SHP77 (cell line): ENCODE measurements around the gene OBSCN.

Source experiments
- DNase-seq, 2 experiments: peaks; one replicate each; lab custom pipeline; 2025; lab: John Stamatoyannopoulos, UW

OBSCN gene

DNA sequence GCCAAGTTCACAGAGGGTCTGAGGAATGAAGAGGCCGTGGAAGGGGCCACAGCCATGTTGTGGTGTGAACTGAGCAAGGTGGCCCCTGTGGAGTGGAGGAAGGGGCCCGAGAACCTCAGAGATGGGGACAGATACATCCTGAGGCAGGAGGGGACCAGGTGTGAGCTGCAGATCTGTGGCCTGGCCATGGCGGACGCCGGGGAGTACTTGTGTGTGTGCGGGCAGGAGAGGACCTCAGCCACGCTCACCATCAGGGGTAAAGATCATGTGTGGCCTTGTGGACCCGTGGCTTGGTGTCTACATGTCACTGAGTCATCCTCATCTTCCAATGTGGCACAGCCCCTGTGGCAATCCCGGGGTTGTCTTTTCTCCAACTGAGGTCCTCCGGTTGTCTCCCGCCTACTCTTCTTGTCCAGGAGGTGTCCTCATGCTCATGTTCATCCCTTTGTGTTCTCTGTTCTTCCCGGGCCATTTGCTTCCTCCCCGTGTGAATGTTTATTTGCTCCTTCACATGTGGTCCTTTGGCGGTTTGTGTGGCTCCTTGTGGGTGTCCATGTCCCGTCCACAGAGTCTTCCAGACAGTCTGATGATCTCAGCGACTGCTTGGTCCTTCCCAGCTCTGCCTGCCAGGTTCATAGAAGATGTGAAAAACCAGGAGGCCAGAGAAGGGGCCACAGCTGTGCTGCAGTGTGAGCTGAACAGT, 84.2 kb downstream of the OBSCN start:
- no peak for DNase-seq

DNA sequence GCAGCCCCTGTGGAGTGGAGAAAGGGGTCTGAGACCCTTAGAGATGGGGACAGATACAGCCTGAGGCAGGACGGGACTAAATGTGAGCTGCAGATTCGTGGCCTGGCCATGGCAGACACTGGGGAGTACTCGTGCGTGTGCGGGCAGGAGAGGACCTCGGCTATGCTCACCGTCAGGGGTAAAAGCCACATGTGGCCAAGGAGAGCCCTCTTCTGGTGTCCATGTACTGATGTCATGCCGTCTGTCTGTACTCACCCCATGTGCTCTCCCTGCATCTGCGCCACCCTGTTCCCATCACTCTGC, 84.7 kb downstream of the OBSCN start:
- no peak for DNase-seq

DNA sequence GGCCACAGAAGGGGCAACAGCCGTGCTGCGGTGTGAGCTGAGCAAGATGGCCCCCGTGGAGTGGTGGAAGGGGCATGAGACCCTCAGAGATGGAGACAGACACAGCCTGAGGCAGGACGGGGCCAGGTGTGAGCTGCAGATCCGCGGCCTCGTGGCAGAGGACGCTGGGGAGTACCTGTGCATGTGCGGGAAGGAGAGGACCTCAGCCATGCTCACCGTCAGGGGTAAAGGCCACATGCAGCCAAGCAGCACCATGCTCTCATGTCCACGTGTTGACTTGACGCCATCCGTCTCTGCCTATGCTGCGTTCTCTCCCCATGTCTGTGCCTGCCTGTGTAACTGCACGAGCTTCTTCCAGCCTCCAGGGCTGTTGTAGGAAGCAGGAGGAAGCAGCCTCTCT, 85.5 kb downstream of the OBSCN start:
- no peak for DNase-seq

DNA sequence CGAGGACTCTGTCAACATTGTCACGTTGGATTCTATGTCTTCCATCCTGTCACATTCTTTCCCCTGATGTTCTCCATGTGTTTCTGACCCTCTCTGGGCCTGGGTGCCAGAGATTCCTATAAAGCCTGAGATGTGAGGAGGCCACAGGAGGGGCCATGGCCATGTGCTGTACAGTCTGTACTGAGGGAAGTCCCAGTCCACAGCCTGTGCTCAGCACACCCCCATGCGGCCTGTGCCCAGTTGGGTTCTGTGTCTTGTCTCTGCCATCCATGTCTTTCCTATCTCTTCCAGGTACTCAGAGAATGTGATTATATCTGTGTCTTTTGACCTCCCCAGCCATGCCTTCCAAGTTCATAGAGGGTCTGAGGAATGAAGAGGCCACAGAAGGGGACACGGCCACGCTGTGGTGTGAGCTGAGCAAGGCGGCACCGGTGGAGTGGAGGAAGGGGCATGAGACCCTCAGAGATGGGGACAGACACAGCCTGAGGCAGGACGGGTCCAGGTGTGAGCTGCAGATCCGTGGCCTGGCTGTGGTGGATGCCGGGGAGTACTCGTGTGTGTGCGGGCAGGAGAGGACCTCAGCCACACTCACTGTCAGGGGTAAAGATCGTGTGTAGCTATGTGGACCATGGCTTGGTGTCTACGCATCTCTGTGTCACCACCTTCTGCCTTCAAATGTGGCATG, 86.1 kb downstream of the OBSCN start:
- DNase-seq, result no peak

DNA sequence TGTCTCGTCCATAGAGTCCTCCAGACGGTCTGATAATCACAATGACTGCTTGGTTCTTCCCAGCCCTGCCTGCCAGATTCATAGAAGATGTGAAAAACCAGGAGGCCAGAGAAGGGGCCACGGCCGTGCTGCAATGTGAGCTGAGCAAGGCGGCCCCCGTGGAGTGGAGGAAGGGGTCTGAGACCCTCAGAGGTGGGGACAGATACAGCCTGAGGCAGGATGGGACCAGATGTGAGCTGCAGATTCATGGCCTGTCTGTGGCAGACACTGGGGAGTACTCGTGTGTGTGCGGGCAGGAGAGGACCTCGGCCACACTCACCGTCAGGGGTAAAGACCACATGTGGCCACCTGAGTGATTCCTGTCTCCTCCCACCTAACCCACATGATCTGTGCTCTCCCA, 86.9 kb downstream of the OBSCN start:
- no peak for DNase-seq

DNA sequence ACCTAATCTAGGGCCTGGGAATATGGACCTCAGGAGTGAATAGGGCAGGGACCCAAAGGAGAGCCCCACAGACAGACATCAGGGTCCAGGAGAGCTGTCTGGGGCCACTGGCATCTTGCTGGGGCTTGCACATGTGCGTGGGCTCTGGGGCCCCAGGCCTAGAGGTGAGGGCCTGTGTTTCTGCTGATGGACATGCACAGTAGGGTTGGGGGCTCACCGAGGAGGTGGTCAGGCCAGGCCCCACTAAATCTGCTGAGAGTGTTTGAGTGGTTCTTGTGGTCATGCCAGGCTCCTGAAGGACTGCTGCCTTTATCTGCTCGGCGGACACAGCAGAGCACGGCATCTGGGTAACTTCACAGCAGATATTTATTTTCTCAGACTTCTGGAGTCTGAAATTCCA, 87.4 kb downstream of the OBSCN start:
- DNase-seq, result no peak

DNA sequence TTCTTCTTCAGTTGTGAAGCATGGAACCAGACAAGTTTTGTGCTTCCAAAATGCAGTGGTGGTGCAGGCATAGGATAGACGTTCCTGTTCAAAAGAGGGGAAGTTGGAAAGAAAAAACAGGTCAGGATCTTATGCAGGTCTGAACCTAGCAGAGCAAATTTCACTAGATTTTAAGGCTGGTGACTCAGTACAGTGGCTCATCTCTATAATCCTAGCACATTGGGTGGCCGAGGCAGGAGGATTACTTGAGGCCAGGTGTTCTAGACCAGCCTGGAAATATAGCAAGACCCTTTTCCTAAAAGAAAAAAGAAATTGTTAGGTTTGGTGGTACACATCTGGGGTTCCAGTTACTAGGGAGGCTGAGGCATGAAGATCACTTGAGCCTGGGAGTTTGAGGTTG, 88.1 kb downstream of the OBSCN start:
- DNase-seq, result no peak

DNA sequence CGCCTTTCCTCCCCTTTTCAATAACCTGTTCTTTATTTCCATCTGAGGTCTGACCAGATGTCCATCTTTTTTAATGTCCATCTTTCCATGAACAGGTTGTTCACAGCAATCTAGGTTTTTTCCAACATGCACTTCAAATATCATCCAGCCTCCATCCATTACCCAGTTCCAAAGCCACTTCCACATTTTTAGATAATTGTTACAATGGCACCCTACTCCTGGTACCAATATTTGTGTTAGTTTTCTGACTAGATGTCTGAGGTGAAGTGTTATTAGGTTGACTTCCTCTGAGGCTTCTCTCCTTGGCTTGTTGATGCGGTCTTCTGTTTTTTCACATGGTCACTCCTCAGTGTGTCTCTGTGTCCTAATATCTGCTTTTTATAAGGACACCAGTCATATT, 89.4 kb downstream of the OBSCN start:
- no peak for DNase-seq

DNA sequence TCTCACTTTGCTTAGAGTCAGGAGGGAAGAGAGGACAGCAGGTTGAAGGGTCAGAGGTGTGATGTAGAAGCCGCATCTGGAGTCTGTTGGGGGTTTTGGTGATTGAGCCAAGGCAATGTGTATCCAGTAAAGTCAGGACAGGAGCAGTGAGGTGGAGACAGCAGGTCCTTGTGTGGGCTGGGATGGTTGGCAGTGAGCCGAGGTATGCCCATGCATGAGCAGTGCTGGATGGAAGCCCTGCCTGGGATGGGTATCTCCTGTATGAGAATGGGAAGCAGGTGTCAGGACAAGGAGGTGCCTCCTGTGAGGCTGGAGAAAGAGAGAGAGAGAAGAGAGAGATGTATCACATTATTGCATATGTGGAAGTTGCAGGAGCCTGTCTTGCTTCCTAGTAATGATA, 90.0 kb downstream of the OBSCN start:
- DNase-seq, result no peak

DNA sequence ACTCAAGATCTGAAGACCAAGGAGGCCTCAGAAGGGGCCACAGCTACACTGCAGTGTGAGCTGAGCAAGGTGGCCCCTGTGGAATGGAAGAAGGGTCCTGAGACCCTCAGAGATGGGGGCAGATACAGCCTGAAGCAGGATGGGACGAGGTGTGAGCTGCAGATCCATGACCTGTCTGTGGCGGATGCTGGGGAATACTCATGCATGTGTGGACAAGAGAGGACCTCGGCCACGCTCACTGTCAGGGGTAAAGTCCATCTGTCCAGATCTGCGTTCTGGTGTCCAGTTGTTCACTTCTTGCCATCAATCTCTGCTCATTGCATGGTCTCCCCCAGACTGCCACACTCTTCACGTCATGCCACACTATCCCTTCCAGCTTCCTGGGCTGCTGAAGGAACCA, 90.6 kb downstream of the OBSCN start:
- DNase-seq, result no peak

DNA sequence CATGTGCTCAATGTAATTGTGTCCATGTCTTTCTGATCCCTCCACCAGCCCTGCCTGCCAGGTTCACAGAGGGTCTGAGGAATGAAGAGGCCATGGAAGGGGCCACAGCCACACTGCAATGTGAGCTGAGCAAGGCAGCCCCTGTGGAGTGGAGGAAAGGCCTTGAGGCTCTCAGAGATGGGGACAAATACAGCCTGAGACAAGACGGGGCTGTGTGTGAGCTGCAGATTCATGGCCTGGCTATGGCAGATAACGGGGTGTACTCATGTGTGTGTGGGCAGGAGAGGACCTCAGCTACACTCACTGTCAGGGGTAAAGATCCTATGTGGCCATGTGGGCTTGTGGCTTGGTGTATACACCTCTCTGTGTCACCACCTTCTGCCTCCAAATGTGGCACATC, 91.4 kb downstream of the OBSCN start:
- DNase-seq, result no peak

DNA sequence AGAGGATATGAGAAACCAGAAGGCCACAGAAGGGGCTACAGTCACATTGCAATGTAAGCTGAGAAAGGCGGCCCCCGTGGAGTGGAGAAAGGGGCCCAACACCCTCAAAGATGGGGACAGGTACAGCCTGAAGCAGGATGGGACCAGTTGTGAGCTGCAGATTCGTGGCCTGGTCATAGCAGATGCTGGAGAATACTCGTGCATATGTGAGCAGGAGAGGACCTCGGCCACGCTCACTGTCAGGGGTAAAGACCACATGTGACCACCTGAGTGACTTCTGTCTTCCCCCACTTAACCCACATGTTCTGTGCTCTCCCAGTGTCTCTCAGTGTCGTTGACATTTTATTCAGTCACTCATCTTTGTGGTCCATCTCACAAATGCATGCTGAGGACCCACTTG, 92.1 kb downstream of the OBSCN start:
- DNase-seq, result no peak

DNA sequence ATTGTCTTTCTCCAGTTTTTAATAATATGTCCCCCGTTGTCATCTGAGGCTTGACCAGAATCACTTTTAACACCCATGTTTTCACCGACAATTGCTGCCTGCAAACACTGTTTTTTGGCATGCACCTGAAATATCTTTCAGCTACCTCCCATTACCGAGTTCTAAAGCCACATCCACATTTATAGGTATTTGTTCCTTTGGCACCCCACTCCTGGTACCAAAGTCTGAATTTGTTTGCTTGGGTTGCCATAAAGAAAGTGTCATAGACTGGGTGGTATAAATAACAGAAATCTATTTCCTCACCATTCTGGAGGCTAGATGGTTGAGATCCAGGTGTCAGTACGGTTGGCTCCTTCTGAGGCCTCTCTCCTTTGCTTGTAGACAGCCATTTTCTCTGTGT, 94.2 kb downstream of the OBSCN start:
- DNase-seq, result no peak

DNA sequence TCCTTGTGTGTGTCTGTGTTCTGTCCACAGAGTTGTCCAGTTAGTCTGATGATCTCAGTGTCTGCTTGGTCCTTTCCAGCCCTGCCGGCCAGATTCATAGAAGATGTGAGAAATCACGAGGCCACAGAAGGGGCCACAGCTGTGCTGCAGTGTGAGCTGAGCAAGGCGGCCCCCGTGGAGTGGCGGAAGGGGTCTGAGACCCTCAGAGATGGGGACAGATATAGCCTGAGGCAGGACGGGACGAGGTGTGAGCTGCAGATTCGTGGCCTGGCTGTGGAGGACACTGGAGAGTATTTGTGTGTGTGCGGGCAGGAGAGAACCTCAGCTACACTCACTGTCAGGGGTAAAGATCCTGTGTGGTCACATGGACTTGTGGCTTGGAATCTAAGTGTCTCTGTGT, 95.8 kb downstream of the OBSCN start:
- DNase-seq, result no peak

DNA sequence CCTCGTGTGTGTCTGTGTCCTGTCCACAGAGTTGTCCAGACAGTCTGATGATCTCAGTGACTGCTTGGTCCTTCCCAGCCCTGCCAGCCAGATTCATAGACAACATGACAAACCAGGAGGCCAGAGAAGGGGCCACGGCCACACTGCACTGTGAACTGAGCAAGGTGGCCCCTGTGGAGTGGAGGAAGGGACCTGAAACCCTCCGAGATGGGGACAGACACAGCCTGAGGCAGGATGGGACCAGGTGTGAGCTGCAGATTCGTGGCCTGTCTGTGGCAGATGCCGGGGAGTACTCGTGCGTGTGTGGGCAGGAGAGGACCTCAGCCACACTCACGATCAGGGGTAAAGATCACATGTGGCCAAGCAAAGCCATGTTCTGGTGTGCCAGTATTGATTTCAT, 96.4 kb downstream of the OBSCN start:
- DNase-seq, result no peak

DNA sequence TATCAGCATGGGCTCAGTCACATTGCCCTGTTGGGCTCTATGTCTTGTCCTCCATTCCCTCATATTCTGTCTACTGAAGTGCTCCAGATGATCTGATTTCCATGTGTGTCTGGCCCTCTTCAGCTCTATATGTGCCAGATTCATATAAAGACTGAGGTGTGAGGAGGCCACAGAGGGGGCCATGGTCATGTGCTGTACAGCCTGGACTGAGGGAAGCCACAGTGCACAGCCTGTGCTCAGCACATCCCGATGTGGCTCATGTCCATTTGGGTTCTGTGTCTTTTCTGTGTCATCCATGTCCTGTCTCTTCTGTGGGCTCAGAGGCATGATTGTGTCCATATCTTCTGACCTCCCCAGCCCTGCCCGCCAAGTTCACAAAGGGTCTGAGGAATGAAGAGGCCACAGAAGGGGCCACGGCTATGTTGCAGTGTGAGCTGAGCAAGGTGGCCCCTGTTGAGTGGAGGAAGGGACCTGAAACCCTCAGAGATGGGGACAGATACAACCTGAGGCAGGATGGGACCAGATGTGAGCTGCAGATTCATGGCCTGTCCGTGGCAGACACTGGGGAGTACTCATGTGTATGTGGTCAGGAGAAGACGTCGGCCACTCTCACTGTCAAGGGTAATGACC, 97.0 kb downstream of the OBSCN start:
- no peak for DNase-seq

DNA sequence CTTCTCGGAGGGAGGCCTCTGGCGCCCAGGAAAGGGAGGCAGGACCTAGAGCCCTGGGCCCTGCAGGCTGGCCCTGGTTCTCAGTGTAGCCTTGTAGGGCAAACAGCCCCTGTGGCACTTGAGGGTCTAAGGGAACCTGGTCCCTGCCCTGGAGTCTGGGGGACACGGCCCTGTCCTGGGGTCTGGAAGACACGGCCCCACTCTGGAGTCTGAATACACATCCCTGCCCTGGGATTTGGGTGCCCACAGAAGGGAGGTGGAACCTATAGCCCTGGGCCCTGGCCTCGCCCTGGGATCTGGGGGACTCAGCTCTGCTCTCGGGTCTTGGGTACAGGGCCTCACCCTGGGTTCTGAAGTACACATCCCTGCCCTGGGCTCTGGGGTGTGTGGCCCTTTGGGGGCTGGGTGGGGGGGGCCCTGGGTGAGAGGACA, 97.9 kb downstream of the OBSCN start:
- DNase-seq, result no peak

DNA sequence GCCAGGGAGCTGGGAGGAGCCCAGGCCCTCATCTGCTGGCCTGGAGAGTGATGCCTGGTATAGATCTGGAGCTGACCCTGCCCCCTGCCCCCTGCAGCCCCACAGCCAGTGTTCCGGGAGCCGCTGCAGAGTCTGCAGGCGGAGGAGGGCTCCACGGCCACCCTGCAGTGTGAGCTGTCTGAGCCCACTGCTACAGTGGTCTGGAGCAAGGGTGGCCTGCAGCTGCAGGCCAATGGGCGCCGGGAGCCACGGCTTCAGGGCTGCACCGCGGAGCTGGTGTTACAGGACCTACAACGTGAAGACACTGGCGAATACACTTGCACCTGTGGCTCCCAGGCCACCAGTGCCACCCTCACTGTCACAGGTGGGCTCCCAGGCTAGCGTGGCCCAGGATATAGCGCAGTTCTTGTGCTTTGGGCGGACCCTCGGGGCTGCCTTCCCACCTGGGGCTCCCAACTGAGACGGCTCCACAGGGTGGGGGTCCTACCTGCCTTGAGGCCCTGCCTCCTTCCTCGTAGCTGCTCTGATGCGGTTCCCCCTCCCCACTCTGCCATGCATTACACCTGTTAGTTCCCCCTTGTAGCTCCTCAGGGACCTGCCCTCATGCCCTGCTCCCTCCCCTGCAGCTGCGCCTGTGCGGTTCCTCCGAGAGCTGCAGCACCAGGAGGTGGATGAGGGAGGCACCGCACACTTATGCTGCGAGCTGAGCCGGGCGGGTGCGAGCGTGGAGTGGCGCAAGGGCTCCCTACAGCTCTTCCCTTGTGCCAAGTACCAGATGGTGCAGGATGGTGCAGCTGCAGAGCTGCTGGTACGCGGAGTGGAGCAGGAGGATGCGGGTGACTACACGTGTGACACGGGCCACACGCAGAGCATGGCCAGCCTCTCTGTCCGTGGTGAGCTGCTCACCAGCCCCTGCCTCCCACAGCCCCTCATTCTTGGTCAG, 98.7 kb downstream of the OBSCN start:
- no peak for DNase-seq

DNA sequence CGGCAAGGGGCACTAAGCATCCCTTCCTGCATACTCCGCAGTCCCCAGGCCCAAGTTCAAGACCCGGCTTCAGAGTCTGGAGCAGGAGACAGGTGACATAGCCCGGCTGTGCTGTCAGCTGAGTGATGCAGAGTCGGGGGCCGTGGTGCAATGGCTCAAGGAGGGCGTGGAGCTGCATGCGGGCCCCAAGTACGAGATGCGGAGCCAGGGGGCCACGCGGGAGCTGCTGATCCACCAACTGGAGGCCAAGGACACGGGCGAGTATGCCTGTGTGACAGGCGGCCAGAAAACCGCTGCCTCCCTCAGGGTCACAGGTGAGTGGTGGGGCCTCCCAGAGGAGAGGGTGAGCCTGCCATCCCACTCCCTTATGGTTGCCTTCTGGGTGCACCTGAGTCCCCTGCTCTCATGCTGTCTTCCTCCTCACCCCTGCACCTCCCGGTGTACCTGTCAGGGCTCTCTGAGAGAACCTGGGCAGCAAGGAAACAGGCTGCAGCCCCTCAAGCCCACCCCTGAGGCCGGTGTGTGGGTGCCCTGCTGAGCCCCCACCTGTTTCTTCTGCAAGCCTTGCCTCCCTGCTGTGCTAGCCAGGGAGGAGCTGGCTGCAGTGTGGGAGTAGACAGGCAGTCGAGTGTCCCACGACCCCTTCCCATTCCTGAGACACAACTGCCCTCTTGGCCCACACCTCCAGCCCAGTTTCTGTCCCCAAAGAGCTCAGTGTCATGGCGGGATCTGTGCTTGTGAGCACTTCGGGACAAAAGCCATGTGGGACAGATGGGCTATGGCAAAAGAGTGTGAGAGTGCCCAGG, 99.6 kb downstream of the OBSCN start:
- DNase-seq, result no peak

DNA sequence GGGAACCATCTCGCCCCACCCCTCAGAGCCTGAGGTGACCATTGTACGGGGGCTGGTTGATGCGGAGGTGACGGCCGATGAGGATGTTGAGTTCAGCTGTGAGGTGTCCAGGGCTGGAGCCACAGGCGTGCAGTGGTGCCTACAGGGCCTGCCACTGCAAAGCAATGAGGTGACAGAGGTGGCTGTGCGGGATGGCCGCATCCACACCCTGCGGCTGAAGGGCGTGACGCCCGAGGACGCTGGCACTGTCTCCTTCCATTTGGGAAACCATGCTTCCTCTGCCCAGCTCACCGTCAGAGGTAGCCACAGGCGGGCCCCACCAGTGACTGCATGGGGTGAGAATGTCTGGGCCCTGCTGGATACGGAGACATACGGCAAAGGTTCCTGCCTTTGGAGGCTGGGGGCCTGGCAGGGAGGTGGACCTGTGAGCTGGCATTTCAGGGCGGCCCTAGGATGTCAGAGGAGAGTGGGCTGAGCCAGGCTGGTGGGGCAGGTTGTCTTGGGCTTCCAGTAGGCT, 100.3 kb downstream of the OBSCN start:
- DNase-seq, result no peak

DNA sequence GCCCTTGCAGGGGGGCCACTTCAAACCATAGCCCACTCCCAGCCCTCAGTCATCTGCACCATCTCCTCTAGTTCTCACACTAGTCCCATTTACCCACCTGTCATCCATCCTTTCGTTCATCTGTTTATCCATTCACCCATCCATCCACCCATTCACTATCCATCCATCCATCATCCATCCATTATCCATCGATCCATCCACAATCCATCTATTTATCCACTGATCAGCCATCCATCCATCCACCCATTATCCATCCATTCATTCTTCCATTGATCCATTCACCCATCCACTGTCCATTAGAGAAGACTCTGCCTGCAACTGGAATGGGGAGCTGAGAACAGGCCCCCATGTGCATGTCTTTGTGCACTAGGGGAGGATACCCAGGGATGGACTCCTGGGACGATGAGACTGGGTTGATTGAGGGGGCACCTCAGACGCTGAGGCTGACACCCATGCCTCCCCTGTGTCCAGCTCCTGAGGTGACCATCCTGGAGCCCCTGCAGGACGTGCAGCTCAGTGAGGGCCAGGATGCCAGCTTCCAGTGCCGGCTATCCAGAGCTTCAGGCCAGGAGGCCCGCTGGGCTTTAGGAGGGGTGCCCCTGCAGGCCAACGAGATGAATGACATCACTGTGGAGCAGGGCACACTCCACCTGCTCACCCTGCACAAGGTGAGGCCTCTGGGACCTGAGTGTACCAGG, 100.9 kb downstream of the OBSCN start:
- peak in 1 of 2 experiments; percentile 9 for DNase-seq
